SHP77 treated with DMSO at 0.1 percent for 48 hours (cell line): ENCODE results near the gene PPP6R2.
"Not testable (repeated sequence)": the region's sequence is repeated elsewhere in the genome, so short reads cannot be mapped to it uniquely, and the experiment has no call there.

Source experiments
- DNase-seq: peaks from one replicate; lab custom pipeline; 2025; lab: John Stamatoyannopoulos, UW

Gene PPP6R2

GRCh38 chr22:50399751-50400331 lies 56.7 kb downstream of the PPP6R2 start:
- peak; percentile 4 for DNase-seq

DNA sequence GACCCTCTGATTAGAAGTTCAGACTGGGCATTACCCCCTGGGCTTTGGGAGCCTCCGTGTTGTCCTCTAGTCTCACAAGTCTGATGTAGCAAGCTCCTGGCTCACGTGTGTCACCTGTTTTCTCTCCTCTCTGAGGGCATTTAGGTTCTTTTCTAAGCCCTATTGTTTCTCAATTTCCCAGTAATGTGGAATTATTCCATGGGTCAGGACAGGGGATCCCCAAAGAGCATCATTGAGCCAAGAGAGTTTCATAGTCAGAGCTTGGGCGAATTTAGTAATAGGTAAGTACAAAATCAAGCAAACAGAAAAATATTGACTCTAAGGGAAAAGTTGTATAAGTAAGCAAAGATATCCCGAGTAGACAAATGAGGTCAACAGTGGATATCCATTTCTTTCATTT lies 57.3 kb downstream of the PPP6R2 start:
- DNase-seq, result no peak

GRCh38 chr22:50400931-50401330 lies 57.8 kb downstream of the PPP6R2 start:
- no peak for DNase-seq

DNA sequence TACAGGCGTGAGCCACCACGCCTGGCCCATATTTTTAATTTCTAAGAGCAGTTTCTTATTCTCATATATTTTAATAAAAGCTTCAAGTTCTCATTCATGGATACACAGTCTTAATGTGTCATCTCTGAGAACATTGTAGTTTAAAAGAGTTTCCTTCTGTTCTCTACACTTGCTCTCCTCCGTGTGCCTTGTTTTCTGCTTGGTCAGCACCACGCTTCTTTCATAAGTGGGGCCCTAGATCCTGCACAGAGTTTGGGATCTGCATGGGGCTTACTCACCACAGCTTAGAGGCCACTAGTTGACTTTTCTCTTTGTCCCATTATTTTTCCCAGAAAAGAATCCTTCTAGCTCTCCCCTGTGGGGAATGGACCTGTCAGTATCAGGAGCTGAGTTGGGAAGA lies 58.8 kb downstream of the PPP6R2 start:
- no peak for DNase-seq

GRCh38 chr22:50403701-50404101 lies 60.6 kb downstream of the PPP6R2 start:
- peak; percentile 27 for DNase-seq

DNA sequence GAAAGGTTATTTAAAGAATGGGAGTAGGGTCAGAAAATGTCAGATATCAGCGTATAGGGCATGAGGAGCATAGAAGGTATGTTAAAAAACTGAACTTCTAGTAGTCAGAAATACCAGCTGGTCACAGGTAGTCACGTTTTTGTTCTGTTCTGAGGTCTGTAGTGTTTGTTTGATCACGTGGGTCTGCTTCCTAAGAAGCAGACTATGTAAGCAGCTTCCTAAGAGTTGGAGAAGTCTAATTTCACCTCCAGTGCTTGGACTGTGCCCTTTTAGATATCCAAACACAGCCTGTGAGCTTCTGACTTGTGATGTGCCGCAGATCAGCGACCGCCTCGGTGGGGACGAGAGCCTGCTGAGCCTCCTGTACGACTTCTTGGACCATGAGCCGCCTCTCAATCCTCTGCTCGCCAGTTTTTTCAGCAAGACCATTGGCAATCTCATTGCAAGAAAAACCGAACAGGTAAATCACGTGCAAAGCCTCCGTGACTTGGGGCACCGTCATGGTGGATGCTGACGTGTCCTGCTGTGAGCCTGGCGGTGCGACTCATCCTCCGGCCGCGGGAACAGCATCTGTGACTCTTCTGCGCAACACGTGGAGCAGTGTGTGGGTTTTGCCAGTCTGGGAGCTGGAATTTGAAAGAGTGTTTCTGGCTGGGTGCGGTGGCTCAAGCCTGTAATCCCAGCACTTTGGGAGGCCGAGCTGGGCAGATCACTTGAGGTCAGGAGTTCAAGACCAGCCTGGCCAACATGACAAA lies 63.5 kb downstream of the PPP6R2 start:
- no peak for DNase-seq

DNA sequence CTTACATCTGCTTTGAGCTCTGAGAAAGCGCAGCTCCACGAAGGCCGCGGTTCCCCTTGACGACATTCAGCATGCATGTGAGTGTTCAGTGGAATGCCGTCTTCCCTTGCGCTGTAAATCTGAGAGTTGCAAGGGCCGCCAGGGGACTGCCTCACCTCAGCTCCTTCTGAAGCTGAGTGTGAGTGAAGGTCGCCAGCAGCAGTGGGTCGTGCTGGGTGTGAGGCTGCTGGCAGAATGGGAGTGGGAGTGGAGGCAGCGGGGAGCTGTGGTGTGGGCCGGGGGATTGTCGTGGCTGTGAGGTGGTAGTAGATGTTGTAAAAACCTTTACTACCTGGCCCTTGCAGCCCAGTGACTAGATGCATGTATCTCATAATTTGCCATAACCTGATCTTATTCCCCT lies 65.2 kb downstream of the PPP6R2 start:
- no peak for DNase-seq

DNA sequence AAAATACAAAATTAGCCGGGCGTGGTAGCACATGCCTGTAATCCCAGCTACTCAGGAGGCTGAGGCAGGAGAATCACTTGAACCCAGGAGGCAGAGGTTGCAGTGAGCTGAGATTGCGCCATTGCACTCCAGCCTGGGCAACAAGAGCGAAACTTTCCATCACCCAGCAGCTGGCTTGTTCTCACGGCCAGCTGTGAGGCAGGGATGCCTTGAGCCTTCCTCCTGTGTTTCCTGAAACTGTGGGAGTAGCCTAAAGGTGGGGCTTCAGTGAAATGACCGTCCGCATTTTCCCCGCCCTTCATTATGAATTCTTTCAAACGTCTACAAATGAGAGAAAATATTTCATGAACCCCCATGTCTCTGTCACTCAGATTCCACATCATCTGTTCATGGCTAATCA lies 65.8 kb downstream of the PPP6R2 start:
- DNase-seq, result not testable (repeated sequence)

GRCh38 chr22:50414476-50415248 lies 71.5 kb downstream of the PPP6R2 start:
- no peak for DNase-seq

DNA sequence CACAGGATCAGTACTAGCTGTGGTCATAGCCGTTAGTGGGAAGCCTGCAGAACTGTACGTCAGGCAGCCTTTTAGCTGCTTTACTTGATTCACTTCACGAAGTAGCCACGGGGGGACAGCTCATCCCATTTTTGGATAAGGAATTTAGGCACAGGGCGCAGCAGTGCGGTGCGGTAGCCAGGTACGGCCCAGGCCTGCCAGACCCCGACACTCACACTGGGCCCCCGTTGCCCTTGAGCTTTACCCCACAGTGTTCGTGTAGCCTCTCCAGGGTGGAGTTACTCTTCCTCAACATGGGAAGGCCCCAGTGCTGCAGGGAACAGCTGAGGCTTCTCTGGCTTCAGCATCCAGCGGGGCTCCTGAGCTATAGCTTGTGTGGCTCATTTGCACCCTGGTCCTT lies 72.3 kb downstream of the PPP6R2 start:
- no peak for DNase-seq

DNA sequence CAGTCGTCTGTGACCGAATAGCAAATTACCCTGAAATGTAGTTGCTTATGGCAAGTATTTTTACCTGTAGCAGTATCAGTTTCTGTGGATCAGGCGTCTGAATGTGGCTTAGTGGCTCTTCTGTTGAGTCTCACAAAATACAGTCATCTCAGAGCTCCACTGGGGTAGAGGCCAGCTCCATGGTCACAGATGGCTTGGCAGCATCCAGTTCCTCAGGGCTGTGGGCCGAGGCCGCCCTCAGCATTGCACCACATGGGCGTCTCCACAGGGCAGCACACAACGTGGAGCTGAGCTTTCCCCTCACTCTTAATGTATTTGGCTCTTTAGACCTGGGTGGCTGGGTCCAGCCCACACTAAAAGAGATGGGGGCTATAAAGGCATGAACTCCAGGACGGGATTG lies 73.9 kb downstream of the PPP6R2 start:
- no peak for DNase-seq

DNA sequence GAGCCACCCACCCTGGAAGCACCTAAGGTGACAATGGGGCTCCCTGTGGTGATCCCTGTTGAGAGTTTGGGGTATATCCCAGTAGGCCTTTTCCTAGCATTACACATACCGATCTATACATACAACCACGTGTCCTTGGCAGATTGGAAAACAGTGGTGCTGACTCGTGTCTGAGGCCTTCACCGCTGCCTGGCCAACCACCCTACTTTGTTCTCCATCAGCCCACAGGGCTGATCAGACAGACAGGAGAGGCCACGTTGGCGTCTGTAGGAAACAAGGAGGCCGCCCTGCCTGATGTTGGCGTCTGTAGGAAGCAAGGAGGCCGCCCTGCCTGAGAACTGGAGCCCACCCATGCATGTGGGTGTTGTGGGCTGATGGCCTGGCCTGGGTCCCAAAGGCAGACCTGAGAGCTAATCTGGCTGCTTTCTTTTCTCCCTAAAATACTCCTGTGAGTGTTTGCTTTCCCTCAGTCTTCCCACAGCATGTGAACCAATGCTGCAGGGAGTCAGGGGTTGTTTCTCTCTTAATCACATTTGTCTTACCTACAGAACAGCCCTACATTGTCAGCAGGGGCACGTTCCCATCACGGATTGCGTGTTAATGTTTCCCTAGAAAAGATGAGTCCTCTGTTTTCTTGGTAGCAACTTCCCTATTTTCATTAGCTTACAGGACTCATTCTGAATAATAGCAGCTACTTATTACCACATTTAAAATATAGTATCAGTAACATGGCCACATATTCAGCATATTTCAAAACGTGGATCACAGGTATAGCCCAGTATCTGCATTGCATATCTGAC lies 74.5 kb downstream of the PPP6R2 start:
- DNase-seq, result no peak

- no peak for DNase-seq
Measured at GRCh38 chr22:50418624-50419023, 75.5 kb downstream of the PPP6R2 start.

DNA sequence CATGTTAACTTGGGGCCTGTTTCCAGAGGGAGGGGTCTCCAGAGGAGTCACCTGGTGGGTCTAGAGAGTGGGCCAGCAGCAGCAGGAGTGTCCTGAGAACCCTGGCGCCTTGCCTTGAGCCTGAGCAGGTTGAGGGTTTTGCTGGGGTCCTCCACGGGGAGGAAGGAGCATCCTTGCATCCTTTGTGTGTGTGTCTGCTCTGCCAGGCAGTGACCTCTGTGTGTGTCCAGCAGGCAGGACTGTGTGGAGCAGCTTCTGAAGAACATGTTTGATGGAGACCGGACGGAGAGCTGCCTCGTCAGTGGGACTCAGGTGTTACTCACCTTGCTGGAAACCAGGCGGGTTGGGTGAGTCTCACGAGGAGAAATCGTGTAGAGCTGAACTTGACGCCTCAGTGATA lies 76.0 kb downstream of the PPP6R2 start:
- no peak for DNase-seq

DNA sequence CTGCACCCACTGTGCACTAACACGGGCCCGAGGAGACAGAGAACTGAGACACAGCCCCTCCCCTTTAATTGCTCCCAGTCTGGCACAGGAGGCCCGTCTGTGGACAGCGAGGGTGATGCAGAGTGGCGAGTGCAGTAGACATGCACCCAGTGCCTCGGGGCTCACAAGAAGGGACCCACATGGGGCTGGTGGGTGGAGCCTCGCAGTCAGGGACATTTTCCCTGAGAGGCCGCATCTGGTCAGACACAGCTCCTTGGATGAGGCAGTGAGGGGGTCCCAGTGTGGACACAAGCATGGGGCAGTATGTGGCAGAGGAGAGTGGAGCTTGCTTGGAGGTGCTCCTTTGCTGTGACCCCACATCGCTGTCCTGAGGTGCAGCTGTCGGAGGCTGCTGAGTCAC lies 76.9 kb downstream of the PPP6R2 start:
- no peak for DNase-seq

- no peak for DNase-seq
Measured at GRCh38 chr22:50420581-50420980, 77.5 kb downstream of the PPP6R2 start.

GRCh38 chr22:50422046-50422445 lies 78.9 kb downstream of the PPP6R2 start:
- no peak for DNase-seq

DNA sequence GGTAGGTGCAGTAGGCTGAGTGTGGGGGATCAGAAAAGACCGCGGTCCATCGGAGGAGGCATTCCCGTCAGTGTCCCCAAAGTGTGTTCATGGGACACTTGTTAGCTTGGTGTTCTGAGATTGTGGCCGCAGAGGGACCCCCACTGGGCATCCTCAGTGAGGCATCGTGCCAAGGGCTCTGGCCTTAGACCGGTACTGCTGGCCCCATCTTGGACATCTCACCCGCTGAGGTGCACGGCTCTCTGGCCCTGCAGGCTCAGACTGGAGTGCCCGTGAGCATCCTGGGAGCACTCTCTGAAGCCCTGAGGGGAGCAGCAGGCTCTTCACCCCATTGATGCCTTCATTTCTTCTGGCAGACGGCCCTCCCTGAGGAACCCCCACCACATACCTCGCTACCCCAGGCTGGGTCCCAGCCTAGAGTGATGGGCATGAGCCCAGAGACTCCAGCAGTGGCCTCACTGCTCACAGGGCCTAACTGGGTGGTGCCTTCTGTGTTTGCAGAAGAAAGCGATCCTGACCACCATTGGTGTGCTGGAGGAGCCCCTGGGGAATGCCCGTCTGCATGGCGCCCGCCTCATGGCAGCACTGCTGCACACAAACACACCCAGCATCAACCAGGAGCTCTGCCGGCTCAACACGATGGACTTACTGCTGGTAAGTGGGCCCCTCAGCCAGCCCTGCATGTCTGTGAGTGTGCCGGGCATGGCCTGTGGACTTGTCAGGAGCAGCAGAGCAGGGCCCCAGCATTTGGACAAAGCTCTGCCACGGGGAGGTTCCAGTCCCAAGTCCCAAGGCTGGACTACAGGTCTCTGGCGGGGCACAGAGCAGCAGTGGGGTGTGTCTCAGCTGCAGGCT lies 80.1 kb downstream of the PPP6R2 start:
- DNase-seq, result no peak

- DNase-seq, result no peak
Measured at GRCh38 chr22:50423956-50424355, 80.8 kb downstream of the PPP6R2 start.

- DNase-seq, result no peak
Measured at GRCh38 chr22:50425179-50425916, 82.2 kb downstream of the PPP6R2 start.
